ENCODE measurements around the gene GALNT8.
"Not testable (repeated sequence)": the region's sequence is repeated elsewhere in the genome, so short reads cannot be mapped to it uniquely, and the experiment has no call there.

Gene GALNT8, protein sequence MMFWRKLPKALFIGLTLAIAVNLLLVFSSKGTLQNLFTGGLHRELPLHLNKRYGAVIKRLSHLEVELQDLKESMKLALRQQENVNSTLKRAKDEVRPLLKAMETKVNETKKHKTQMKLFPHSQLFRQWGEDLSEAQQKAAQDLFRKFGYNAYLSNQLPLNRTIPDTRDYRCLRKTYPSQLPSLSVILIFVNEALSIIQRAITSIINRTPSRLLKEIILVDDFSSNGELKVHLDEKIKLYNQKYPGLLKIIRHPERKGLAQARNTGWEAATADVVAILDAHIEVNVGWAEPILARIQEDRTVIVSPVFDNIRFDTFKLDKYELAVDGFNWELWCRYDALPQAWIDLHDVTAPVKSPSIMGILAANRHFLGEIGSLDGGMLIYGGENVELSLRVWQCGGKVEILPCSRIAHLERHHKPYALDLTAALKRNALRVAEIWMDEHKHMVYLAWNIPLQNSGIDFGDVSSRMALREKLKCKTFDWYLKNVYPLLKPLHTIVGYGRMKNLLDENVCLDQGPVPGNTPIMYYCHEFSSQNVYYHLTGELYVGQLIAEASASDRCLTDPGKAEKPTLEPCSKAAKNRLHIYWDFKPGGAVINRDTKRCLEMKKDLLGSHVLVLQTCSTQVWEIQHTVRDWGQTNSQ

DNA sequence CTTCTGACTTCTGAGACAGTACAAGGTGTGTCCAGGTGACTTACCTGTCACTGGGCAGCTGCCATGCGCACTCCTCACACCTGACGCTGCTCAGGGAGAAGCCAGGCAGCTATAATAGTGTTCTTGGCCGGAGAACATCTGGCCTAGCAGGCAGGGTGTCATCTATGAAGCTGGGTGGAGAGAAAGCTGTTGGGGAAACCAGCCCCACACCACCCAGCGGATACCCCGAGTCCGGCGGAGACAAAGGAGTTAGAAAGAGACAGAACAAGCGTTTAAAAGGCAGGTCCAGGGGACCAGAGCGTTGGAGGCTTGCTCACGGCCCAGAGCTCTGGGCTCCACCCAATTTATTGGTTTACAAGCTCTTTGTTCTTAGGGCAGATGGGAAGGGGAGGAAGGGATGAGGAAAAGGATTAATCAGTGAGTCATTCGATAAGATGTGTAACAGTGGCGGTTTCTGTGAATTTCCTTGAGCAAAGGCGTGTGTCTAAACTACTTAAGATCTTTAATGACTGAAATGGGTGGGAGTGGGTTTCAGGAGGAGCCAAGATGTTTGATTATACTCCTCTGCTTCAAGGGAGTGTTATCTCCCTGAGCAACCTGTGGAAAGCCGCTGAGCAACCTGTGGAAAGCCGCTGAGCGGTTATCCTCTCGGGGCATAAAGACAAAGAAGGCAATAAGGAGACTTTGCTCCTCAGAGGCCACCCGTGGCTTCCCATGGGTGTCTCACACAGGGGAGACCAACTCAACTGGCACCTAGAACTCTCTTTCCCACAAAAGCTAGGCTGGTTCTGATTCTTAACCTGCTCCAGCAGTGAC, at the start of gene GALNT8:
GALNT8 (plus strand) TSS at position 580 of the 816 bp plus-strand sequence. CDS start 278 bp downstream, outside the sequence.
- DNase-seq (ENCODE audit: low spot score) = no peak

DNA sequence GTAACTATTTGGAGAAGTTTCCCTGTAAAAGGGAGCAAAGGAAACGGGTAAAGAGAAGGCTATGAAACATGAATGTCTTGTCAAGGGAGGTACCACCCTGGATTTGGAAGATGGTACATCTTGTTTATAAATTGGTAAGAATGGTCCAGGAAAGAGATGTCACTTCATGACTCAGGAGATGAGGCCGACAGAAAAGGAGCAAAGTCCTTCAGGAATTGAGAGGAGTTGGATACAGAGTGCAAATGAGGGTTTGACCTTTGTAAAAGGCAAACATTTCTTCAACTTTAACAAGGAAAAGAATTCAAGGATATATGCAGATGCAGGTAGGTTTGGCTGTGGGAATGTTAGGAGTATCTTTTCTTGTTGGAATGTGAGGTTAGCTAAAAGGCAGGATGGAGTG, 40.5 kb upstream of the GALNT8 start:
- no peak for DNase-seq (ENCODE audit: low spot score)

DNA sequence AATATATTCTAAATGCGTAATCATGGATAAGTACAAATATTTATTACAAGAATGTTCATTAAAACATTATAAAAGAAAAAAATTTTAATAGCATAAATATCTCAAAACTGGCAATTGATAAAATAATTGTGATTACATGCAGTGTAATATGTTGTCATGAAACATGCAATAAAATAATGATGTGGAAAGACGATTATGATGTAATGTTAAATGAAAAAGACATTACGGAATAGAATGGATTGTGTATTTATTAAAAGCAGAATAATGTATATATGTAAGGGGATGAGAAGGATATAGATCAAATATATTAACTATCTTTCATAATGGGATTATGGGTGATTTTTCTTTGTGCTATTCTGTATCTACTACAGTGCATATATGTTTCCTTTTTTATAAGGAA, 38.5 kb upstream of the GALNT8 start:
- DNase-seq (ENCODE audit: low spot score) = no peak

DNA sequence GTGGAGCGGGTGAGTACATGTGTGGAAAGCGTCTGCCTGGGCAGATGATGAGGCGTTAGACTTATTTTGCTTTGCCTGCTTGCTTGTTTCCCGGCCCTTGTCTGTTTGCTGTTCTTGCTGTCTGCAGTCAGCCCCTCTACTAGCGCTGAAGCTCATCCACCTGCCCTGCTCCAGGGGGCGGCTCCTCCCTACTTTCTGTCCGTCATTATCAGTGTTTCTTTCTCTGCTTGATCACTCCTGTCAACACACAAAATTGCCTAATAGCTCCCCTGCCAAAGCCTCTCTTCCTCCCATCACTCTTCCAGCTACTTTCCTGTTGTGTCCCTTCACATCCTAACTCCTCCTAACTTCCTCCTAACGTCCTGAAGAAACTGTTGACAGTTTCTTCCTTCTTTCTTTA, 34.9 kb upstream of the GALNT8 start:
- no peak for DNase-seq (ENCODE audit: low spot score)

DNA sequence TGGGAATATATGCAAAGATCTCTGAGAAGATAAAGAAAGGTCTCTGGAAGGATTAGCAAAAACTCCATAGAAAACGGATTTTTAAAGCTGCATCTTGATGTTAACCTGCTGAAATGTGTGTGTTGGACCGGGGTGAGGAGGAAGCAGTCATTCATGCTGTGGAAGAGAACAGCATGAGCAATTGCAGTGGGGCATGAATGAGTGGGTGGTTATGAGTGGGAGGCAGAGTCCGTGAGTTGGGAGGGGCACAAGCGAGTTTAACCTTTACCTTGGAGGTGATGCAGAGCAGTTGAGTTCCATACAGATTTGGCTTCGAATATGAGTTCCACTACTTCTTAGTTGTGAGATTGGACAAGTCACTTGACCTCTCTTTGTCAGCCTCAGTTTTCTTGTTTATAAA, 29.4 kb upstream of the GALNT8 start:
- no peak for DNase-seq (ENCODE audit: low spot score)

DNA sequence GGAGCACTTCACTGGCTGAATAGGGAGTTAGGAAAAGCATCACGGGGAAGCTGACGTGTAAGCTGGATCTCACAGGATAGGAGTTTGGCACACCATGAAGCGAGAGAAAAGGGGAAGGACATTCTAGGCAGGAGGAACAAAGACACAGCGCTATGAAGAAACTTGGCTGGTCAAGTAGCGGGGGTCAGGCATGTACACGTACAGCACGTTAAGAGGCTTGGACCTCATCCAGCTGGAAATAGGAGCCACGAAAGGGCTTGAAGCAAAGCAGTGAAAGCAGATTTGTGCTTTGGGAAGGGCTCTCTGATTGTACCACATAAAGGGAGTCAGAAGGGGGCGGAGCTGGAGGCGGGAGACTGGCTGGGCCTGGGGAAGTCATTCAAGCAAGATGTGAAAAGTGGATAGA, 19.6 kb upstream of the GALNT8 start:
- DNase-seq (ENCODE audit: low spot score) = no peak

DNA sequence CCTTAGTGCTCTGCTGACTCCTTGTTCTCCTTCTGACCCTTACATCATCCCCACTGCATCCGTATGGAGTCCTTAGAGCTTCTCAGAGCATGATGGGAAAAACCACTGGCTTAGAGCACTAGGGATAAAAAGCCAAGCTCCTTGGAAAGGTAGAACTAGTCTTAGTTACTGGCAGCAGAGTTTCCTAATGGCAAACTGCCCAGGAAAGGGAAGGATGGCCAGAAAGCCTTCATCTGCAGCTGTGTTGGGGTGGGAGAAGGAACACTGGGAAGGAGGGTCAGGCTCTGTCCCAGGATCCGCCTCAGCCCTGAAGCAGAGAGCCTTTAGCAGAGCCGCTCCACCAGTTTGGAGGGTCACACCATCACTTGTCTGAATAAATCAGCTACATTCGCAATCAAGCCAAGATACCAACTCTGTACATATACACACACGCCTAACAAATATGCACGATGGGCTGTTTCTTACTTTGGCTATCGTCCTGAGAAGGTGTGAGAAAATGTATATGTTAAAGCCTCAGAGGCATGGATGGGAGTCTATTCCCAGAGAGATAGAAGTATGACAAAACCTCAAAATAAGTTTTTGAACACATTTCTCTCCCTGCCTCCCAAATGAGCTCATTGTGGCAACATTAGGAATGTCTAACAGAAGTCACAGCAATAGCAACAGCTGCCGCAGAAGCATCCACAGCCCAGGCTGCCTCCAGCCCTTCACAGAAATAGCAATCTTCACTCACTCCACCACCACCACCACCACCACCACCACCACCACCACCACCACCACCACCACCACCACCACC, 18.6 kb upstream of the GALNT8 start:
- DNase-seq (ENCODE audit: low spot score) = no peak

DNA sequence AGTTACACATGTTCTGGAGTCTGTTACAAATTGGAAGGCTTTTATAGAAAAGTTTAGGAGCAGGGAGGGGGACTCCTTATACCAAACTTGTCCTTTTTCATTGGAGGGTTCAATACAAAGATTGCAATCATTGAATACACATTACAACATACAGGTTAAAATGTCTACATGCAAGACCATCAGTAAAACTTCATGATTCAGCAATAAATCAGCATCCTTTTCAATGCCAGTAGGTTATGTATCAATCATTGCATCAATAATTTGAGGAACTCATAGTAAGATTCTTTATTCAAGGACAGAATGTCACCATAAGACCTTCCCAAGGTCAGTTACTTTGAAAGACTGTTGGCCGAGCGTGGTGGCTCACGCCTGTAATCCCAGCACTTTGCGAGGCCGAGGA, 16.5 kb upstream of the GALNT8 start:
- DNase-seq (ENCODE audit: low spot score) = no peak

DNA sequence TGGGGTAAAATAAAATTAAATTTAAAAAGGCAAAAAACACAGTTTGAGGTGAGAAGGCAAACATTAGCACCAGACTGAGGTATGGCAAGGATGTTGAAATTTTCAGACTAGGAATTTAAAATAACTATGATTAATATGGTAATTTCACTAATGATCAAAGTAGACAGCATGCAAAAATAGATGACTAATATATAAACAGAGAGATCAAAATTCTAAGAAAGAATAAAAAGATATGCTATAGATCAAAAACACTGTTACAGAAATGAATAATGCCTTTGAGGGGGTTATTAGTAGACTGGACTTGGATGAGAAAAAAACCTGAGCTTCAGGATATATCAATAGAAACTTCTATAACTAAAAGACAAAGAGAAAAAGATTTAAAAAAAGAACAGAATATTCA, 14.4 kb upstream of the GALNT8 start:
- no peak for DNase-seq (ENCODE audit: low spot score)

DNA sequence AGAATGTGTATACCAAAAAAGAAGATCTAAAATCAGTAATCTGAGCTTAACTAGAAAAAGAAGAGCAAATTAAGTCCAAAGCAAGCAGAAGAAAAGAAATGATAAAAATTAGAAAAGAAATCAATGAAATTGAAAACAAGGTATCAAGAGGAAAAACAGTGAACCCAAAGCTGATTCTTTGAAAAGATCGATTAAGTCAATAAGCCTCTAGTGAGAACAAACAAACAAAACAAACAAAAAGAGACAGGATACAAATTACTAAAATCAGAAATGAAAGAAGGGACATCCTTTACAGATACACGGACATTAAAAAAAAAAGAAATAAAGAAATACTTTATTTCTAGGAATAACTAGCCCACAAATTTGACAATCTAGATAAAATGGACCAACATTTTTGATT, 12.9 kb upstream of the GALNT8 start:
- no peak for DNase-seq (ENCODE audit: low spot score)

DNA sequence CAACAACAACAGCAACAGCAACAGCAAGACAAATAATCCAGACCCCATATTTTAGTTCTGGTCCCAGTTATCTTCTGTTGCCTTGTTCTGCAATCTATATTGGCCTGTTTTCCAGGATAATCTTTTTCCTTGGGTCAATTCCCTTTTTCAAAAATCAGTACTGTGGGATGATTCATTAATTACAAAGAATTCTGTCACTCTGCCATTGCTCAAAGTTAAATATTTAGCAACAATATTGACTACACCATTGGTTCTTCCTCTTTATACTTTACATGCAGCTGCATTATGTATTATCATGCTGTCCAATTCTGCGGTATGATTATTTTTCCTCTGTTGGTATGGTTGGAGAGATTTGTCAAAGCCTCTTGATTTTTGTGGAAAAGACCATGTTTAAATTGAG, 10.1 kb upstream of the GALNT8 start:
- DNase-seq (ENCODE audit: low spot score) = no peak

DNA sequence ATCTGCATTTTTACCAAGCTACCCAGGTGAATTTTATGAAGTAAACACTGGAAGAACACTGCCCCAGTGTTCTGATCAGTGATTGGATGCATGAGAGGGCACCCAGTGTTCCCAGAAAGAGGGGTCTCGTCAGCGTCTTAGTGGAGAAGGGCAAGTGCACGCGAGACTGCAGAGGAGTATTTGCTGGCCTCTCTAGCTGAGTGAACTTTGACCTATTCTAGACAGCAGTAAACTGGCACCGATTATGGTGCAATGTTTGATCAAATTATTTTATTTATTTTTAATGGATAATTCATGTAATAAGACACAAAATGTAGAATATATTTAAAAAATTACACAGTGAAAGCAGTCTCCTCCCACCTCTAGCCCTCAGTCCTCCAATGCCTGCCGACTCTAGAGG, 5.3 kb upstream of the GALNT8 start:
- DNase-seq (ENCODE audit: low spot score) = no peak

DNA sequence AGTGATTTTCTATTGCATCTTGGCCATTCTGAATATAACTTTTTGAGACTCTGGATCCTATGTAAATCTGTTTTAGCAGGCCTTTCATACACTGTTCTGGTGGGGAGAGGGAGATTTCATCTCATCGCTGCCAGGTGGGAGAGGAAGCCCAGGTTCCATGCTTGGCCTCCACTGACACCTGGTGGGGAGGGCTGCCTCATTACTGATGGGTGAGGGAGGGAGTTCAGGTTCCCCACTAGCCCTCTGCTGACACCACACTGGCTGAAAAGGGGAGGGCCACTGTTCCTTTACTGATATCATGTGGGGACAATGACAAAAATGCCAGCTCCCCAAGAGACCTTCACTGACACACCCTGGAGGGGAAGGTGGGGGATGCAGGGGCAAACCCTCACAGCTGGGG, 2.4 kb upstream of the GALNT8 start:
- DNase-seq (ENCODE audit: low spot score) = no peak

DNA sequence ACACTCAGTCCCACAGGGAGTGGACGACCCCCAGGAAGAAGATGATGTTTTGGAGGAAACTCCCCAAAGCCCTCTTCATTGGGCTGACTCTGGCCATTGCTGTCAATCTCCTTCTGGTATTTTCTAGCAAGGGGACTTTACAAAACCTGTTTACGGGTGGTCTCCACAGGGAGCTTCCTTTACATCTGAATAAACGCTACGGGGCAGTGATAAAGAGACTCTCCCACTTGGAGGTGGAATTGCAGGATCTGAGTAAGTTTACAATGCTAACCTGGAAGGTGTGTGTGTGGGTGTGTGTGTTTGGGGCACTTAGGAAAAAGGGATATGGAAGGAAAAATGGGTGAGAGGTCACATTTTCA, 416 bp downstream of the GALNT8 start:
- DNase-seq (ENCODE audit: low spot score) = no peak

DNA sequence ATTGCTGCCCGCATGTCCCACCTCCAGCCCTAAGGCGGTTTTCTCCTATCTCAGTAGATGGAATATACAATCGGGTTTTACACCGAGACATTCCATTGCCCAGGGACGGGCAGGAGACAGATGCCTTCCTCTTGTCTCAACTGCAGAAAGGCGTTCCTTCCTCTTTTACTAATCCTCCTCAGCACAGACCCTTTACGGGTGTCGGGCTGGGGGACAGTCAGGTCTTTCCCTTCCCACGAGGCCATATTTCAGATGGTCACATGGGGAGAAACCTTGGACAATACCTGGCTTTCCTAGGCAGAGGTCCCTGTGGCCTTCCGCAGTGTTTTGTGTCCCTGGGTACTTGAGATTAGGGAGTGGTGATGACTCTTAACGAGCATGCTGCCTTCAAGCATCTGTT, 1.4 kb downstream of the GALNT8 start:
- DNase-seq (ENCODE audit: low spot score) = not testable (repeated sequence)

DNA sequence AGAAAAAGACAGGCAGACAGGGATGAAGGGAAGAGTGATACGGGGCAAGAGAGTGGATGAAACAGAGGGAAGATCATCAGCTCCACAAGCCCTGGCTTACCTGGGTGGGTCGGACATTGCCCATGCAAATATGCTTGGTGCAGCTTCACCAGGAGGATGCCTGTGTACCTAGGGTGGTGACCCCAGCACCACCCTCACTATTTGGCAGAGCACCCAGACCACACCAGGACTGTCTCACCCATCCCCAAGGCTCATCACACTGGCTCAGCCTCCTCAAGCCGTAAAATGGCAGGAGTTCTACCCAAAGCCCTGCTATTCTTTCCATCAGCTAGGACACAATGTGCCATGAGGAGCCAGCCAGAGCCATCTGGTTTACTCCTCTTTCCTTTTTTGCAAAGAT, 3.0 kb downstream of the GALNT8 start:
- no peak for DNase-seq (ENCODE audit: low spot score)

DNA sequence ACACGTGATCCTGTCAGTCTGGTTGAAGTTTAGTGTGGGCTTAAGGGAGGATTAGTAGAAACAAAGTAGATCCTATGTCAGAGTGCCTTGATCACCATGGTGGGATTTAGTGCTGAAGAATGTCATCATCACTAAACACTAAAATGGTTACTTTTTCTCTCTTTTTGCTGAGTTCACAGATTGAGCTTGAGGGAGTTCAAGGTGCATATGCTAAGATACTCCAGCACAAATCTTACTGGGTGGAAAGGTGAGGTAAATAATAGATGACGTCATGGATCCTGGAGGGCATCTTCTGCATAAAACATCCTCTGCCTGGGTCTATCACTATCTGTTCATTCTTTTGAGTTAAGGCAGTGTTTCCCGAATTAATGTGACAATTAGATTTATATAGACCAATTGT, 4.9 kb downstream of the GALNT8 start:
- no peak for DNase-seq (ENCODE audit: low spot score)

DNA sequence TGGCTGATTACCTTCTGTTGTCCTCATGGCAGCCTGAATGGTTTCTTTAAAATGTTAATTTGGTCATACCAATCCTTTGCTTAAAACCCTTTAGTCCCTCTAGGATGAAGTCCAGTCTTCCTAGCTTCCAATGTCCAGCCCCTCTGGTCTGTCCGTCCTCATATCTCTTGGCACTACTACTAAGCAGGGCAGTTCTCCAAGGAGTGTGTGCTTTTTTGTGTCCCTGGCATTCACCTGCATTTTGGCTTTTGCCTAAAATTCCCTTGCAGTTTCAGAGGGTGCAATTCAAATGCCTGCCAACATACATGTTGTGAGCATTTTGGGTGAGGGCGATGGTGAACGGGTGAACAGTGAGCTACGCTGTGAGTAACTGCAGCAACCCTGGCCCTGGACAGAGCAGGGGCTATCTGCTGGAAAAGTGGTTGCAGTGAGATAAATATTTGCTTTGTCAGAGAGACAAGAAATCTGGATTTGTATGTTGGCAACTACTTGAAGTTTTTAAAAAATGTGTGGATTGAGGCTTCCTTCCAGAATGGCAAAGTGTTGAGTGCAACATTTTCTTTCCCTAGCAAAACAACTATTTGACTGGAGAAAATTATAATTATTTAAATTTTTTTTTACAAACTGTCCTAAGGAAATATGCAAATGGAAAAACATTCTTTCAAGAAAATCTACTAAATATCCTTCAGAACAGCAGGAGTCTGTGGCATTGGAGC, 14.6 kb downstream of the GALNT8 start:
- no peak for DNase-seq (ENCODE audit: low spot score)

DNA sequence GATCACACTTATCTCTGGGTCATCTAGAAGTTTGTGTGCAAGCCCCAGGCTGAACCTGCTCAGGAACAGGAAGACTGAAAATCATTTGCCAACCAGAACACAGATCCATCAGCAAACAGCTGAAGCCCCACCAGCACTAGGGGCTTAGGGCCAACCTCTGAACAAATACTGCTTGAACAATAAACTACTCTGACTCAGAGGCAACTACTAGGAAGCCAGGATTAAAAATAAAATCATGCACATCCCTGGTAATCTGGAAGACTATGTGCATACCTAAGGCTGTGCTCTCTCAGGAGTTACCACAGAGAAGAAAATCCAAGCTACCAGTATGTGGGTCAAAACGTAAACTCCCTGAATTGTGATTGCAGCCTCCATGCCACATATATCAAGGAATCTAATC, 15.9 kb downstream of the GALNT8 start:
- no peak for DNase-seq (ENCODE audit: low spot score)

DNA sequence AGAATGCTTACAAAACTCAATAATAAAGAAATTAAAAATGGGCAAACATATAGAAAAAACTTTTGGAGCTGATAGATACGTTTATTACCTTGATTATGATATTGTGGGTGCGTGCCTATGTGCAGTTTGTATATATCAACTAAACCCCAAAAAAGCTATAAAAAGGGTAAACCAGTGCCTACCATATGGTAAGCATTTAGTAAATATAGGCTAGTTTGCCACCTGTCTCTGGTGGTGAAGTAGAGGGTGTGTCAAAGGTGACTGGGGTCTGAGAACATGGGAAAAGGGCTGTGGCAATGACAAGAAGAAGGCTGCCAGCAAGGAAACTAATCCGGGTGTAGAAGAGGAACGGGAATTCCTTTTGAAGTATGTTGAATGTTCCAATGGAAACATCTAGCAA, 18.3 kb downstream of the GALNT8 start:
- DNase-seq (ENCODE audit: low spot score) = no peak

DNA sequence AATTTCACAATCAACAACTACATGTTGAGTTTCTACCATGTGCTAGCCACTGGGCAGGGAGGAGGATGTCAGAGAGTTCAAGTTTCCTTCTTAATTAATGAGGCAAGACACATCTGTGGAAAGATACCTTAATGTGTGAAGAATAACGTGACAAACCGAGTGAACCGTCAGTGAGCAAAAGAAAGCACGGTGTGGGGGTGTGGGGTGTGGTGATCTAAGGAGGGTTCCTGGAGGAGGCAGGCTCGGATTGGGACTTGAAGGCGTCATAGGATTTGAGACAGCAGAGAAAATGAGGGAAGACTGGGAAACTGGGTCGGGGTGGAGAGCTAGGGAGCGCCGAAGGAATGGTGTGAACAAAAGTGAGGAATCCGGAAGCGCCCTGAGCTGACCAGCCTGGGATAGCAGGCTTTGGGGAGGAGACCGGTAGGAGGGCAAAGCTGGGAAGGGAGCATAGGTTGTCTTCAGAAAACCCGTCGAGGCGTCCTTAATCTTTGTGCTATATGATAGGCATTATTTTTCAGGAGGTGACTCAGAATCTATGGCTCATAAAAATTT, 22.3 kb downstream of the GALNT8 start:
- no peak for DNase-seq (ENCODE audit: low spot score)
